NCI-H510A (cell line): Measurements from ENCODE around the gene KRT34.

ENCODE experiments used
- DNase-seq: peaks from one replicate; lab custom pipeline; 2025; lab: John Stamatoyannopoulos, UW

KRT34 gene

GRCh38 chr17:41331606-41332005 is 50.5 kb downstream of the KRT34 start:
- no peak for DNase-seq

GRCh38 chr17:41329279-41329948 is 52.7 kb downstream of the KRT34 start:
- DNase-seq = no peak

- no peak for DNase-seq
These were observed 53.9 kb downstream of the KRT34 start for GRCh38 chr17:41328207-41328606.
